Stomach (tissue), 9 donors: ENCODE data around the gene VTI1A. TPM values are rescaled to one million over a fixed set of nuclear protein-coding genes. Genes with fewer than 3 reads are reported as not detected.

ENCODE experiments used
- DNase-seq, 2 donors: peaks; one replicate each; pipeline versions ENCODE4 v3.0.0 to v3.0.0-alpha.2; 2013 to 2019
- H3K27ac ChIP-seq, 5 donors: fragments of 200-600 bp in 4 of 5; sonication (generic) in 4 of 5; one replicate each; pipeline ENCODE4 v1.5.1; 2013 to 2019; ENCODE audit warnings: mild to moderate bottlenecking in 1 of 5, moderate library complexity in 1 of 5
- H3K27me3 ChIP-seq, 3 donors: fragments of 200-600 bp; sonication (generic); one replicate each; pipeline ENCODE4 v1.5.1; 2017 to 2019; ENCODE audit warnings: mixed run types in 1 of 3
- H3K36me3 ChIP-seq, 4 donors: fragments of 200-600 bp; sonication (generic); 1 replicate in 3 of 4; 2 replicates in 1 of 4; pipeline ENCODE4 v1.5.1; 2016 to 2019
- H3K4me1 ChIP-seq, 4 donors: fragments of 200-600 bp; sonication (generic); one replicate each; pipeline ENCODE4 v1.5.1; 2016 to 2019
- H3K4me3 ChIP-seq, 4 donors: fragments of 200-600 bp; sonication (generic) in 3 of 4; one replicate each; pipeline ENCODE4 v1.5.1; 2016 to 2019; ENCODE audit warnings: mild to moderate bottlenecking in 1 of 4
- H3K9me3 ChIP-seq, 4 donors: fragments of 200-600 bp; sonication (generic); one replicate each; pipeline ENCODE4 v1.5.1; 2016 to 2019
- CTCF ChIP-seq, 7 experiments: fragments of 450-650 bp in 4 of 7; fragments of 200-600 bp in 3 of 7; sonication (generic) in 3 of 7; IDR thresholded peaks; one replicate each; pipeline ENCODE4 v1.5.1; 2016 to 2019; ENCODE audit warnings: antibody characterized with exemption in 7 of 7, control low read depth in 2 of 7, mild to moderate bottlenecking in 1 of 7
- EP300 ChIP-seq: sonication (generic); formaldehyde crosslinking; IDR thresholded peaks from one replicate; pipeline ENCODE4 v1.6.1; 2017; ENCODE audit warnings: antibody characterized with exemption
- POLR2A ChIP-seq, 4 donors: fragments of 450-650 bp; IDR thresholded peaks; one replicate each; pipeline ENCODE4 v1.6.1; 2016; ENCODE audit warnings: antibody characterized with exemption in 4 of 4, control low read depth in 2 of 4, mild to moderate bottlenecking in 1 of 4, moderate library complexity in 1 of 4
- POLR2AphosphoS5 ChIP-seq, 3 donors: sonication (generic); formaldehyde crosslinking; IDR thresholded peaks; one replicate each; pipeline ENCODE4 v1.6.1; 2016; ENCODE audit warnings: antibody characterized with exemption in 3 of 3
- WGBS, 5 donors: extraction: QIAGEN DNeasy Blood & Tissue Kit in 3 of 5; methylation state at CpG; one replicate each; pipeline versions ENCODE4 v1.1.5 to v1.1.7; 2013 to 2018; 5-methylcytosine and 5-hydroxymethylcytosine counted together
- intact Hi-C: fragments of 100-400 bp; cut with DNase I; formaldehyde crosslinking; loops from one replicate; pipeline ENCODE4 v1.15.1; 2023; ENCODE audit warnings: low total_unique reads
- polyA plus RNA-seq, 3 donors: library from polyadenylated mRNA; stranded (reverse); fragments of 200-250 nt; gene quantifications; one replicate each; pipeline ENCODE4 v1.2.3, GENCODE V29; 2013
- total RNA-seq, 5 donors: library from RNA; depleted of rRNA; stranded (reverse); fragments of >200 nt; gene quantifications; one replicate each; pipeline versions ENCODE4 v1.1.0 to v1.2.3, GENCODE V29; 2014 to 2016
- donor health status: healthy with polysubstance abuse.
- donor health status: Bipolar disorder and iron deficiency.
- donor health status: healthy.

VTI1A gene
- total and polyA plus RNA-seq, 8 donors, result 6.5 to 222 (median 57.4) TPM

GRCh38 chr10:112698133-112698817 is 251.3 kb downstream of the VTI1A start:
- H3K27me3 ChIP-seq, result no peaks in the 10 kb centered on the region
- intact Hi-C loops, result no loop called here
- WGBS, 5 donors, result 87 to 96% (median 94%) methylated on average over 7 of the region's 7 CpGs
- TF ChIP-seq POLR2AphosphoS5 (IDR thresholded peaks at IDR 0.05) (no peak), CTCF (IDR thresholded peaks at IDR 0.05) (no peak), EP300 (no peak), POLR2A (IDR thresholded peaks at IDR 0.05) (no peak)
- H3K9me3 ChIP-seq, result no peaks in the 10 kb centered on the region
- no peak for DNase-seq
- H3K4me3 ChIP-seq, result no peak overlapping the region
- H3K36me3 ChIP-seq, result no peaks in the 10 kb centered on the region
- H3K27ac ChIP-seq, result no peak overlapping the region
- H3K4me1 ChIP-seq, result no peaks in the 10 kb centered on the region

GRCh38 chr10:112698818-112699164 is 251.8 kb downstream of the VTI1A start:
- no peaks in the 10 kb centered on the region for H3K27me3 ChIP-seq
- no peaks in the 10 kb centered on the region for H3K4me1 ChIP-seq
- DNase-seq, result no peak
- no peak overlapping the region for H3K4me3 ChIP-seq
- H3K27ac ChIP-seq, result no peak overlapping the region
- 93 to 98% (median 97%) methylated on average over 5 of the region's 5 CpGs for WGBS, 5 donors
- H3K9me3 ChIP-seq, result no peaks in the 10 kb centered on the region
- no peak for TF ChIP-seq POLR2AphosphoS5 (IDR thresholded peaks at IDR 0.05)
- TF ChIP-seq EP300, result no peak
- no peak for TF ChIP-seq CTCF (IDR thresholded peaks at IDR 0.05)
- no peak for TF ChIP-seq POLR2A (IDR thresholded peaks at IDR 0.05)
- intact Hi-C loops, result no loop called here
- H3K36me3 ChIP-seq, result no peaks in the 10 kb centered on the region

- TF ChIP-seq CTCF (IDR thresholded peaks at IDR 0.05) (no peak), POLR2AphosphoS5 (IDR thresholded peaks at IDR 0.05) (no peak), EP300 (no peak), POLR2A (IDR thresholded peaks at IDR 0.05) (no peak)
- Histone ChIP-seq H3K27me3 (no peaks in the 10 kb centered on the region), H3K4me1 (no peaks in the 10 kb centered on the region), H3K4me3 (no peak overlapping the region), H3K36me3 (no peaks in the 10 kb centered on the region), H3K27ac (no peak overlapping the region), H3K9me3 (no peaks in the 10 kb centered on the region)
- DNase-seq, result no peak
- intact Hi-C loops, result no loop called here
Measured at GRCh38 chr10:112700215-112700671, 253.2 kb downstream of the VTI1A start.

- Histone ChIP-seq H3K27me3 (no peaks in the 10 kb centered on the region), H3K9me3 (no peaks in the 10 kb centered on the region), H3K4me3 (no peak overlapping the region), H3K4me1 (no peaks in the 10 kb centered on the region), H3K36me3 (no peaks in the 10 kb centered on the region), H3K27ac (no peak overlapping the region)
- TF ChIP-seq POLR2AphosphoS5 (IDR thresholded peaks at IDR 0.05), result no peak
- TF ChIP-seq POLR2A (IDR thresholded peaks at IDR 0.05), result no peak
- no peak for TF ChIP-seq EP300
- no peak for TF ChIP-seq CTCF (IDR thresholded peaks at IDR 0.05)
- intact Hi-C loops, result no loop called here
- 83 to 91% (median 88%) methylated on average over 4 of the region's 4 CpGs for WGBS, 5 donors
- DNase-seq, result no peak
Measured at GRCh38 chr10:112701211-112701877, 254.3 kb downstream of the VTI1A start.
